ENCODE data around the gene ZC3HAV1. TPM values are rescaled to one million over a fixed set of nuclear protein-coding genes. Genes with fewer than 3 reads are reported as not detected.

The ZC3HAV1 gene
- total and polyA plus RNA-seq, 2 experiments from 2014 or later: 24.8 to 56.8 TPM

GRCh38 chr7:139058943-139059342 is 50.6 kb downstream of the ZC3HAV1 start:
- no peak for ATAC-seq
- no peaks in the 10 kb centered on the region for H3K27me3 ChIP-seq (ENCODE audit: insufficient read depth)
- no peak overlapping the region for H3K4me3 Mint-ChIP-seq
- H3K4me1 Mint-ChIP-seq: peaks cover 8% of the 10 kb centered on the region
- peak overlapping the region; percentile 15; the same call in 1 of the 2 replicates for H3K27ac ChIP-seq (ENCODE audit: low read depth)
- H3K9me2 ChIP-seq (ENCODE audit: insufficient read depth): no peaks in the 10 kb centered on the region
- H3K27ac Mint-ChIP-seq: no peak overlapping the region
- no peak overlapping the region for H2AFZ ChIP-seq
- H3K36me3 Mint-ChIP-seq (ENCODE audit: low read depth): peaks cover 7% of the 10 kb centered on the region; the same call in 2 of the 3 replicates
- H3K79me2 ChIP-seq (replicated peaks; ENCODE audit: insufficient read depth): no peaks in the 10 kb centered on the region
- 0 out of 2 replicates have a peak, but pooled peaks cover 12% of the 10 kb centered on the region for H3K36me3 ChIP-seq (ENCODE audit: insufficient read depth)
- H3F3A ChIP-seq (replicated peaks; ENCODE audit: low read depth): no peaks in the 10 kb centered on the region
- H3K4me1 ChIP-seq (ENCODE audit: insufficient read depth): no peaks in the 10 kb centered on the region
- DNase-seq (ENCODE audit: low spot score): no peak
- TF ChIP-seq CTCF (conservative IDR thresholded peaks at IDR 0.05; ENCODE audit: low read depth in 2 of 2) (no peak), EZH2 (IDR thresholded peaks at IDR 0.05; ENCODE audit: low read depth, unreplicated experiment) (no peak), JUNB (IDR thresholded peaks at IDR 0.05; ENCODE audit: unreplicated experiment) (no peak)
- no peaks in the 10 kb centered on the region for H3K27me3 Mint-ChIP-seq (ENCODE audit: insufficient read depth, low read depth, poor library complexity)
- no peaks in the 10 kb centered on the region for H3K9me3 Mint-ChIP-seq
- H3K4me2 ChIP-seq: no peak overlapping the region
- no peak overlapping the region for H3K4me3 ChIP-seq
- H4K20me1 ChIP-seq (replicated peaks; ENCODE audit: insufficient read depth): no peaks in the 10 kb centered on the region

GRCh38 chr7:139055674-139056073 is 53.8 kb downstream of the ZC3HAV1 start:
- H4K20me1 ChIP-seq (replicated peaks; ENCODE audit: insufficient read depth): no peaks in the 10 kb centered on the region
- H3K9me3 Mint-ChIP-seq: no peaks in the 10 kb centered on the region
- peaks cover 14% of the 10 kb centered on the region; the same call in 2 of the 3 replicates for H3K36me3 Mint-ChIP-seq (ENCODE audit: low read depth)
- H3K27ac ChIP-seq (ENCODE audit: low read depth): no peak overlapping the region
- H3F3A ChIP-seq (replicated peaks; ENCODE audit: low read depth): no peaks in the 10 kb centered on the region
- no peaks in the 10 kb centered on the region for H3K9me2 ChIP-seq (ENCODE audit: insufficient read depth)
- no peaks in the 10 kb centered on the region for H3K79me2 ChIP-seq (replicated peaks; ENCODE audit: insufficient read depth)
- ATAC-seq (no peak), DNase-seq (ENCODE audit: low spot score) (no peak)
- no peak overlapping the region for H3K4me3 ChIP-seq
- no peak overlapping the region for H3K4me3 Mint-ChIP-seq
- no peaks in the 10 kb centered on the region for H3K4me1 ChIP-seq (ENCODE audit: insufficient read depth)
- H3K4me1 Mint-ChIP-seq: peaks cover 8% of the 10 kb centered on the region
- H3K27me3 Mint-ChIP-seq (ENCODE audit: insufficient read depth, low read depth, poor library complexity): no peaks in the 10 kb centered on the region
- no peak overlapping the region for H2AFZ ChIP-seq
- H3K4me2 ChIP-seq: no peak overlapping the region
- peaks cover 14% of the 10 kb centered on the region; the same call in 1 of the 2 replicates for H3K36me3 ChIP-seq (ENCODE audit: insufficient read depth)
- H3K27ac Mint-ChIP-seq: no peak overlapping the region
- H3K27me3 ChIP-seq (ENCODE audit: insufficient read depth): no peaks in the 10 kb centered on the region
- TF ChIP-seq EZH2phosphoT487 (IDR thresholded peaks at IDR 0.05; ENCODE audit: unreplicated experiment) (no peak), ZNF114 (CRISPR knock-in tag; IDR thresholded peaks at IDR 0.05) (no peak), ZNF331 (CRISPR knock-in tag; IDR thresholded peaks at IDR 0.05; ENCODE audit: low read depth) (no peak), NANOG (IDR thresholded peaks at IDR 0.05; ENCODE audit: borderline replicate concordance) (no peak), POLR2AphosphoS5 (IDR thresholded peaks at IDR 0.05; ENCODE audit: low read depth) (no peak), STAT1 (IDR thresholded peaks at IDR 0.05; ENCODE audit: unreplicated experiment) (no peak), ZNF462 (CRISPR knock-in tag; IDR thresholded peaks at IDR 0.05) (no peak), CTCF (conservative IDR thresholded peaks at IDR 0.05; ENCODE audit: low read depth in 2 of 2) (no peak)
